Psoas muscle (tissue), 8 donors: ENCODE data around the gene FGF19. TPM values are rescaled to one million over a fixed set of nuclear protein-coding genes. Genes with fewer than 3 reads are reported as not detected.
A peak's percentile ranks its signal among the peaks of the same experiment; 100 is the strongest.

Experiments
- ATAC-seq, 4 donors: fragments of 200-7000 bp; cut with Tn5 transposase; one replicate each; pipeline ENCODE4 v1.9.1; 2020; ENCODE audit warnings: moderate library complexity in 3 of 4, mild to moderate bottlenecking in 2 of 4
- DNase-seq, 2 donors: peaks; one replicate each; pipeline ENCODE4 v3.0.0-alpha.2; 2020
- H3K27ac ChIP-seq: fragments of 200-600 bp; one replicate; pipeline ENCODE4 v1.8.0; 2022
- H3K27me3 ChIP-seq, 3 donors: fragments of 200-600 bp in 1 of 3; one replicate each; pipeline versions ENCODE4 v1.6.1 to v1.8.0; 2013 to 2022; ENCODE audit warnings: low read length in 2 of 3, mild to moderate bottlenecking in 2 of 3, moderate library complexity in 1 of 3; ENCODE audit not compliant: insufficient read depth in 3 of 3
- H3K36me3 ChIP-seq, 2 donors: fragments of 200-600 bp in 1 of 2; one replicate each; pipeline versions ENCODE4 v1.6.1 to v1.8.0; 2013 to 2022; ENCODE audit warnings: low read depth in 1 of 2, mild to moderate bottlenecking in 1 of 2, moderate library complexity in 1 of 2; ENCODE audit not compliant: insufficient read depth in 1 of 2
- H3K4me1 ChIP-seq: fragments of 200-600 bp; one replicate; pipeline ENCODE4 v1.8.0; 2022
- H3K4me3 ChIP-seq: fragments of 200-600 bp; one replicate; pipeline ENCODE4 v1.8.0; 2022; ENCODE audit warnings: mild to moderate bottlenecking
- H3K9me3 ChIP-seq: fragments of 200-600 bp; one replicate; pipeline ENCODE4 v1.8.0; 2022
- WGBS, 3 donors: extraction: QIAGEN DNeasy Blood & Tissue Kit; methylation state at CpG; one replicate each; pipeline versions ENCODE4 v1.1.6 to v1.1.7; 2013; 5-methylcytosine and 5-hydroxymethylcytosine counted together
- intact Hi-C, 2 donors: fragments of 100-400 bp; cut with DNase I; formaldehyde crosslinking; loops; one replicate each; pipeline versions ENCODE4 v1.11.0 to v1.14.2; 2022
- polyA plus RNA-seq, 3 donors: library from polyadenylated mRNA; stranded (reverse); fragments of 200-250 nt; gene quantifications; one replicate each; pipeline ENCODE4 v1.2.3, GENCODE V29; 2013
- total RNA-seq, 4 donors: library from RNA; stranded (reverse); fragmentation: NEBNext Ultra II Directional in 2 of 4; extraction: Animal tissue kit (Norgen Biotek cat#: 25700) in 2 of 4; gene quantifications; one replicate each; pipeline versions ENCODE4 v1.2.1 to v1.2.4, GENCODE V29; 2021 to 2023
- TF ChIP-seq, protein P1 (sequence below): fragments of 200-600 bp; IDR thresholded peaks from one replicate; pipeline ENCODE4 v1.8.0; 2022; ENCODE audit warnings: antibody characterized with exemption
- donor health status: healthy with polysubstance abuse.
- donor health status: DM: no; HTN: no; CAD: no; lungs with moderate emphysema.
- donor health status: Bipolar disorder and iron deficiency.
- donor health status: healthy.
- donor health status: DM: yes; HTN: yes; CAD: no.
- donor health status: DM: no; HTN: no; CAD: no.
- donor health status: DM: no; HTN: no; CAD: no.
- donor health status: DM: yes; HTN: yes; CAD: no.

FGF19 gene
- total and polyA plus RNA-seq, 7 donors: not detected

DNA sequence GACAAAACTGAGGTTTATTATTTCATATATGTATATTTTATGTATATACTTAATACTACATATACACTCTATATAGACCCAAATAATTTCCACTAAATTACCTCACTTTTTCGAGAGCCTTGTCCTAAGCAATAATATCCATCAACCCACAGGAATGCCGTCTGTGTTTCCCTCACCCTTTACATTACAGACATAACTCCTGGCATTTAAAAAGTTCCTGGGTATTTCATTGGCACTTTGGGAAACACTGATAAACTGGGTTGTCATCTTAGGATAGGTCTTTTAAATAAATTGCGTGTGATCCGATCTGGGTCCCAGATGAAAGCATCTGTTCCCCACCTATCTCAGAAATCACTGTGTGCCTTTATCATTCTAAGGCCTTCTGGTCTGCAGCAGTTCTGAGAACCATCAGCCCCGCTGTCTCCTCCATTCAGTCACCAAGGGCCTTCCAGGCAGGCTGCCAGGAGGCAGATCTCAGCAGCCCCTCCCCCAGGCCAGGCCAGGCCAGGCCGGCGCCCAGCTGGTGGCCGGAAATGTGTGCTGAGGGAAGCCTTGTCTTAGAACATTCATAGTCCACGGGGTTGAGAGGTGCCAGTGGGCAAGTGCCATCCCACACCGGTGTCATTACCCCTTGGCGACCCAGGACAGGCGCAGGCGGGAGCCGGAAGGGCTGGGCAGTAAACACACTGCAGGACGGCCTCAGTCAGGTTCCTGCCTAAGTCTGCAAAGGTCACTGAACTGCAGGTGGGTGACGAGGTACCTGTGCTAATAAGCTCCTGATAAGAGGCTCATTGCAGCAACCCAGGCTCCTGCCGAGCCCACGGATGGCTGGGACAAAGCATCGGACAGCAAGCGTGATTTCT, 3.3 kb downstream of the FGF19 start:
- Histone ChIP-seq H3K9me3 (no peaks in the 10 kb centered on the region), H3K36me3 (no peaks in the 10 kb centered on the region), H3K27me3 (peaks cover 0 to 94% (median 28%) of the 10 kb centered on the region in 3 donors), H3K27ac (no peak overlapping the region), H3K4me3 (no peak overlapping the region), H3K4me1 (peaks cover 6% of the 10 kb centered on the region)
- intact Hi-C loops: no loop called here
- peak in 1 of 2 donors; percentile 72 for DNase-seq
- 37 to 41% (median 40%) methylated on average over 20 of the region's 20 CpGs for WGBS, 3 donors
- no peak for ATAC-seq
- TF ChIP-seq, protein P1, sequence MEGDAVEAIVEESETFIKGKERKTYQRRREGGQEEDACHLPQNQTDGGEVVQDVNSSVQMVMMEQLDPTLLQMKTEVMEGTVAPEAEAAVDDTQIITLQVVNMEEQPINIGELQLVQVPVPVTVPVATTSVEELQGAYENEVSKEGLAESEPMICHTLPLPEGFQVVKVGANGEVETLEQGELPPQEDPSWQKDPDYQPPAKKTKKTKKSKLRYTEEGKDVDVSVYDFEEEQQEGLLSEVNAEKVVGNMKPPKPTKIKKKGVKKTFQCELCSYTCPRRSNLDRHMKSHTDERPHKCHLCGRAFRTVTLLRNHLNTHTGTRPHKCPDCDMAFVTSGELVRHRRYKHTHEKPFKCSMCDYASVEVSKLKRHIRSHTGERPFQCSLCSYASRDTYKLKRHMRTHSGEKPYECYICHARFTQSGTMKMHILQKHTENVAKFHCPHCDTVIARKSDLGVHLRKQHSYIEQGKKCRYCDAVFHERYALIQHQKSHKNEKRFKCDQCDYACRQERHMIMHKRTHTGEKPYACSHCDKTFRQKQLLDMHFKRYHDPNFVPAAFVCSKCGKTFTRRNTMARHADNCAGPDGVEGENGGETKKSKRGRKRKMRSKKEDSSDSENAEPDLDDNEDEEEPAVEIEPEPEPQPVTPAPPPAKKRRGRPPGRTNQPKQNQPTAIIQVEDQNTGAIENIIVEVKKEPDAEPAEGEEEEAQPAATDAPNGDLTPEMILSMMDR: no peak

DNA sequence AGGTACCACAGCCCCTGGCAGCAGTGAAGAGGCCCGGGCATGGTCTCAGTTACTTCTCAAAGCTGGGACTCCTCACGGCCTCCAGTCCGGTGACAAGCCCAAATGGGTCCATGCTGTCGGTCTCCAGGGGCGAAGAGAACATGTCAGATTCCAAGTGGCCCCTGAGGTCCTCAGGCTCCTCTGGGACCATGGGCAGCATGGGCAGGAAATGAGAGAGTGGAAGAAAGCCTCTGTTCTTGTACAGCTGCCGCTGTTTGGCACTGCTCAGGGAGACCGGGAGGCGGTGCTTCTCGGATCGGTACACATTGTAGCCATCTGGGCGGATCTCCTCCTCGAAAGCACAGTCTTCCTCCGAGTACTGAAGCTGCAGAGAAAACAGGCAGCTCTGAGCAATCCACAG, 4.6 kb downstream of the FGF19 start:
- H3K4me3 ChIP-seq: no peak overlapping the region
- H3K27ac ChIP-seq: no peak overlapping the region
- no peaks in the 10 kb centered on the region for H3K9me3 ChIP-seq
- TF ChIP-seq, protein P1: no peak
- peaks cover under 1% of the 10 kb centered on the region for H3K4me1 ChIP-seq
- peaks cover 0 to 94% (median 25%) of the 10 kb centered on the region in 3 donors for H3K27me3 ChIP-seq
- ATAC-seq (no peak), DNase-seq (no peak)
- intact Hi-C loops: no loop called here
- WGBS, 3 donors: 35 to 48% (median 45%) methylated on average over 13 of the region's 13 CpGs
- no peaks in the 10 kb centered on the region for H3K36me3 ChIP-seq

DNA sequence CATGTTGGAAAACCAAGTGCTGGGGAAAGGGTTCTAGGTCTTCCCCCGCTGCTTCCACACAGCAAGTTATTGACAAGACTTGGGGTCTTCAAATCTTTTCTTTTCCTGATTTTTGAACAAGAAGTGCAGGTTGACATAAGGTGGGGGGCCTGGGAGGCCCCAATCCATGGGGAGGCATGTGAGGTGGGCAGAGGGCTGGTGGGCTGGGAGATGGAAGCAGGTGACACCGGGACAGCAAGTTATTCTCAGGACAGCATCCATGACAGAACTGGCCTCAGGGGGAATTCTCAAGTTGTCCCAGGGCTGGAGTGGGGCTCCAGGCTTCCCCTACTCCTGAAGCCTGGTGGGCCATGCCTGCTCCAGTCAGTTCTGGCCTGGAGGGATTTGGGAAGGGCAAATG, 5.5 kb downstream of the FGF19 start:
- no peaks in the 10 kb centered on the region for H3K36me3 ChIP-seq
- peaks cover 0 to 93% (median 22%) of the 10 kb centered on the region in 3 donors for H3K27me3 ChIP-seq
- TF ChIP-seq, protein P1: no peak
- intact Hi-C loops: no loop called here
- no peaks in the 10 kb centered on the region for H3K9me3 ChIP-seq
- no peak overlapping the region for H3K27ac ChIP-seq
- H3K4me1 ChIP-seq: no peaks in the 10 kb centered on the region
- DNase-seq (no peak), ATAC-seq (no peak)
- WGBS, 3 donors: 87 to 88% (median 88%) methylated on average over 2 of the region's 2 CpGs
- no peak overlapping the region for H3K4me3 ChIP-seq

DNA sequence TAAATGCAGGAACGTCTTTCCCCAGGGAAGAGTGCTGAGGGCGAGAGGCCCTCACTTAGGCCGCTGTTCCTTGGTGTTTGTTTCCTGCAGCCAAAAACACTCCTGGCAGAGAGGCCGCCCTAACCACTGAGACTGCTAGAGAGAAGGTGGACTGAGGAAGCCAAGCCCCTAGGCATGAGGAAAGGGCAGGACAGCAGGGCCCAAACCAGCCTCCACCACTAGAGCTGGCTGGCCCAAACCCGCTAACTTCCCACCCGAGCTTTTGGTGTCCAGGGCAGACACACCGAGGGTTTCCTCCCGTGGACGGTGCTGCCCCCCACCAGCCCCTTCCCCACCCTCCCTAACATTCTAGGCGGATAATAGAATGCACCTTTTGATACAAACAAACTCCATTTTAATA, 6.0 kb downstream of the FGF19 start:
- TF ChIP-seq, protein P1: no peak
- ATAC-seq: no peak
- Histone ChIP-seq H3K4me3 (no peak overlapping the region), H3K4me1 (no peaks in the 10 kb centered on the region), H3K27ac (no peak overlapping the region), H3K9me3 (no peaks in the 10 kb centered on the region), H3K36me3 (no peaks in the 10 kb centered on the region), H3K27me3 (peaks cover 0 to 91% (median 19%) of the 10 kb centered on the region in 3 donors)
- DNase-seq: no peak
- intact Hi-C loops: no loop called here
- WGBS, 3 donors: 89 to 93% (median 91%) methylated on average over 10 of the region's 10 CpGs
